Osteocyte (in vitro differentiated cells): Measurements from ENCODE around the gene CNTN5. TPM values are rescaled to one million over a fixed set of nuclear protein-coding genes. Genes with fewer than 3 reads are reported as not detected.

Experiments used
- DNase-seq: peaks from one replicate; pipeline ENCODE4 v3.0.0; 2021; ENCODE audit warnings: mixed read lengths; ENCODE audit not compliant: unreplicated experiment; ENCODE audit errors: extremely low spot score
- H3K27ac Mint-ChIP-seq: one replicate; pipeline ENCODE4 v1.8.0; 2021; ENCODE audit warnings: mild to moderate bottlenecking, mixed read lengths; ENCODE audit not compliant: unreplicated experiment
- H3K27me3 Mint-ChIP-seq: one replicate; pipeline ENCODE4 v1.8.0; 2021; ENCODE audit warnings: mixed read lengths; ENCODE audit not compliant: unreplicated experiment
- H3K36me3 Mint-ChIP-seq: one replicate; pipeline ENCODE4 v1.8.0; 2021; ENCODE audit warnings: mixed read lengths; ENCODE audit not compliant: unreplicated experiment
- H3K4me1 Mint-ChIP-seq: one replicate; pipeline ENCODE4 v1.8.0; 2021; ENCODE audit warnings: mixed read lengths; ENCODE audit not compliant: unreplicated experiment
- H3K4me3 Mint-ChIP-seq: one replicate; pipeline ENCODE4 v1.8.0; 2021; ENCODE audit warnings: mild to moderate bottlenecking, moderate library complexity, mixed read lengths; ENCODE audit not compliant: unreplicated experiment
- H3K9me3 Mint-ChIP-seq: one replicate; pipeline ENCODE4 v1.8.0; 2021; ENCODE audit warnings: mixed read lengths; ENCODE audit not compliant: unreplicated experiment
- CTCF ChIP-seq: fragments of 200-600 bp; sonication (generic); IDR thresholded peaks from 2 replicates; pipeline ENCODE4 v1.5.0; 2021; ENCODE audit warnings: antibody characterized with exemption, mild to moderate bottlenecking, moderate library complexity
- total RNA-seq: library from RNA; stranded (reverse); gene quantifications from 2 replicates; pipeline ENCODE4 v1.2.1, GENCODE V29; 2021

Gene CNTN5
- total RNA-seq, 1 donor from 2014 or later, result 0.30 TPM

GRCh38 chr11:99135508-99135907 is 114.8 kb downstream of the CNTN5 start:
- no peak for TF ChIP-seq CTCF
- Mint-ChIP-seq H3K4me1 (no peaks in the 10 kb centered on the region), H3K27ac (no peak overlapping the region), H3K36me3 (no peaks in the 10 kb centered on the region), H3K27me3 (no peaks in the 10 kb centered on the region), H3K4me3 (no peak overlapping the region), H3K9me3 (peaks cover 17% of the 10 kb centered on the region)
- no peak for DNase-seq

- no peak overlapping the region for H3K27ac Mint-ChIP-seq
- DNase-seq, result no peak
- no peaks in the 10 kb centered on the region for H3K36me3 Mint-ChIP-seq
- peaks cover 3% of the 10 kb centered on the region for H3K27me3 Mint-ChIP-seq
- no peaks in the 10 kb centered on the region for H3K4me1 Mint-ChIP-seq
- H3K9me3 Mint-ChIP-seq, result no peaks in the 10 kb centered on the region
- no peak overlapping the region for H3K4me3 Mint-ChIP-seq
- TF ChIP-seq CTCF, result no peak
Measured at GRCh38 chr11:99142237-99142636, 121.5 kb downstream of the CNTN5 start.

GRCh38 chr11:99148352-99148751 is 127.6 kb downstream of the CNTN5 start:
- Mint-ChIP-seq H3K27me3 (peaks cover 3% of the 10 kb centered on the region), H3K27ac (no peak overlapping the region), H3K4me3 (no peak overlapping the region), H3K4me1 (no peaks in the 10 kb centered on the region), H3K36me3 (no peaks in the 10 kb centered on the region), H3K9me3 (no peaks in the 10 kb centered on the region)
- TF ChIP-seq CTCF, result no peak
- no peak for DNase-seq

- no peak overlapping the region for H3K27ac Mint-ChIP-seq
- no peaks in the 10 kb centered on the region for H3K4me1 Mint-ChIP-seq
- H3K36me3 Mint-ChIP-seq, result no peaks in the 10 kb centered on the region
- DNase-seq, result no peak
- H3K4me3 Mint-ChIP-seq, result no peak overlapping the region
- no peaks in the 10 kb centered on the region for H3K9me3 Mint-ChIP-seq
- no peaks in the 10 kb centered on the region for H3K27me3 Mint-ChIP-seq
- no peak for TF ChIP-seq CTCF
Measured at GRCh38 chr11:99154277-99154676, 133.5 kb downstream of the CNTN5 start.

GRCh38 chr11:99160447-99160846 is 139.7 kb downstream of the CNTN5 start:
- Mint-ChIP-seq H3K36me3 (no peaks in the 10 kb centered on the region), H3K4me3 (no peak overlapping the region), H3K27me3 (peaks cover 4% of the 10 kb centered on the region), H3K9me3 (no peaks in the 10 kb centered on the region), H3K27ac (no peak overlapping the region), H3K4me1 (no peaks in the 10 kb centered on the region)
- no peak for TF ChIP-seq CTCF
- no peak for DNase-seq
